Activated naive CD8-positive, alpha-beta T cell treated with anti-CD3 and anti-CD28 coated beads, Interleukin-2, amount 10 ng/mL, durations not matched to agents 7 days and 5 days (primary cell): ENCODE measurements around the gene BTBD18. TPM values are rescaled to one million over a fixed set of nuclear protein-coding genes. Genes with fewer than 3 reads are reported as not detected.
A peak's percentile ranks its signal among the peaks of the same experiment; 100 is the strongest.

Source experiments
- ATAC-seq: fragments of 150-1000 bp; cut with Tn5 transposase; one replicate; pipeline ENCODE4 v1.10.0; 2021; ENCODE audit warnings: low read depth, moderate library complexity
- POLR2A ChIA-PET: fragments of 350-600 bp; sonication (Branson Sonifier 250); formaldehyde crosslinking; loops from one replicate; lab custom pipeline; 2021; ENCODE audit warnings: antibody characterized with exemption; lab: Charles Lee
- DNase-seq: peaks from one replicate; pipeline ENCODE4 v3.0.0; 2021
- H3K27ac Mint-ChIP-seq: one replicate; pipeline ENCODE4 v1.8.0; 2022; ENCODE audit warnings: mild to moderate bottlenecking, mixed read lengths
- H3K27me3 Mint-ChIP-seq: one replicate; pipeline ENCODE4 v1.8.0; 2022; ENCODE audit warnings: mild to moderate bottlenecking, moderate library complexity, mixed read lengths
- H3K36me3 Mint-ChIP-seq: one replicate; pipeline ENCODE4 v1.8.0; 2021; ENCODE audit warnings: mild to moderate bottlenecking, mixed read lengths
- H3K4me1 Mint-ChIP-seq: one replicate; pipeline ENCODE4 v1.8.0; 2021; ENCODE audit warnings: mixed read lengths
- H3K4me3 Mint-ChIP-seq: one replicate; pipeline ENCODE4 v1.8.0; 2022; ENCODE audit warnings: mild to moderate bottlenecking, moderate library complexity, mixed read lengths
- H3K9me3 Mint-ChIP-seq: one replicate; pipeline ENCODE4 v1.8.0; 2021; ENCODE audit warnings: mixed read lengths
- total RNA-seq, 2 experiments: library from RNA; stranded (reverse); gene quantifications; one replicate each; pipeline ENCODE4 v1.2.3, GENCODE V29; 2021

Gene BTBD18
- total RNA-seq, 2 experiments from 2014 or later = not detected

GRCh38 chr11:57770793-57771192 lies 19.2 kb upstream of the BTBD18 start:
- Mint-ChIP-seq H3K9me3 (peaks cover 6% of the 10 kb centered on the region), H3K27ac (no peak overlapping the region), H3K4me3 (no peak overlapping the region), H3K4me1 (peaks cover 28% of the 10 kb centered on the region), H3K27me3 (no peaks in the 10 kb centered on the region), H3K36me3 (peaks cover 19% of the 10 kb centered on the region)
- no peak for DNase-seq
- POLR2A ChIA-PET = no interaction called here
- no peak for ATAC-seq

GRCh38 chr11:57764972-57765371 lies 13.4 kb upstream of the BTBD18 start:
- Mint-ChIP-seq H3K4me1 (peaks cover 31% of the 10 kb centered on the region), H3K9me3 (peaks cover 3% of the 10 kb centered on the region), H3K27me3 (no peaks in the 10 kb centered on the region), H3K27ac (no peak overlapping the region), H3K36me3 (peaks cover 18% of the 10 kb centered on the region), H3K4me3 (no peak overlapping the region)
- ATAC-seq (no peak), DNase-seq (no peak)
- POLR2A ChIA-PET = no interaction called here

GRCh38 chr11:57764566-57764965 lies 12.9 kb upstream of the BTBD18 start:
- POLR2A ChIA-PET = no interaction called here
- peaks cover 29% of the 10 kb centered on the region for H3K4me1 Mint-ChIP-seq
- peaks cover 15% of the 10 kb centered on the region for H3K36me3 Mint-ChIP-seq
- H3K27ac Mint-ChIP-seq = no peak overlapping the region
- peaks cover 3% of the 10 kb centered on the region for H3K9me3 Mint-ChIP-seq
- ATAC-seq (no peak), DNase-seq (no peak)
- H3K4me3 Mint-ChIP-seq = no peak overlapping the region
- no peaks in the 10 kb centered on the region for H3K27me3 Mint-ChIP-seq

GRCh38 chr11:57764021-57764420 lies 12.4 kb upstream of the BTBD18 start:
- no peak overlapping the region for H3K27ac Mint-ChIP-seq
- DNase-seq (no peak), ATAC-seq (no peak)
- no peak overlapping the region for H3K4me3 Mint-ChIP-seq
- H3K27me3 Mint-ChIP-seq = no peaks in the 10 kb centered on the region
- peaks cover 26% of the 10 kb centered on the region for H3K4me1 Mint-ChIP-seq
- peaks cover 3% of the 10 kb centered on the region for H3K9me3 Mint-ChIP-seq
- POLR2A ChIA-PET = no interaction called here
- peaks cover 12% of the 10 kb centered on the region for H3K36me3 Mint-ChIP-seq

- H3K4me1 Mint-ChIP-seq = peaks cover 29% of the 10 kb centered on the region
- no peak overlapping the region for H3K27ac Mint-ChIP-seq
- POLR2A ChIA-PET = interaction anchor here (1.4 kb wide), 1 partner anchor 19 kb away, joined by 4 read pairs; no protein-coding TSS in a partner anchor
- peaks cover 3% of the 10 kb centered on the region for H3K9me3 Mint-ChIP-seq
- H3K27me3 Mint-ChIP-seq = no peaks in the 10 kb centered on the region
- ATAC-seq (no peak), DNase-seq (no peak)
- peak overlapping the region; percentile 14 for H3K4me3 Mint-ChIP-seq
- H3K36me3 Mint-ChIP-seq = peaks cover 12% of the 10 kb centered on the region
Observed at GRCh38 chr11:57763568-57763967, 11.9 kb upstream of the BTBD18 start.

GRCh38 chr11:57762235-57762861 lies 10.7 kb upstream of the BTBD18 start:
- Mint-ChIP-seq H3K27me3 (no peaks in the 10 kb centered on the region), H3K36me3 (peaks cover 11% of the 10 kb centered on the region), H3K9me3 (peaks cover 3% of the 10 kb centered on the region), H3K27ac (peak overlapping the region; percentile 13), H3K4me3 (peak overlapping the region; percentile 39), H3K4me1 (peaks cover 28% of the 10 kb centered on the region)
- ATAC-seq = no peak
- no peak for DNase-seq
- POLR2A ChIA-PET = interaction anchor here (1.4 kb wide), 1 partner anchor 18 kb away, joined by 4 read pairs; no protein-coding TSS in a partner anchor

GRCh38 chr11:57761301-57762234 lies 9.9 kb upstream of the BTBD18 start, which contains the start of gene CTNND1:
Gene CTNND1, plus strand, starts transcription at chr11:57761802. Its CDS starts 29,677 bp downstream, at chr11:57791479.
- Mint-ChIP-seq H3K36me3 (peaks cover 8% of the 10 kb centered on the region), H3K4me1 (peaks cover 28% of the 10 kb centered on the region)

GRCh38 chr11:57758174-57758573 lies 6.6 kb upstream of the BTBD18 start:
- Mint-ChIP-seq H3K9me3 (no peaks in the 10 kb centered on the region), H3K36me3 (peaks cover 3% of the 10 kb centered on the region), H3K4me1 (peaks cover 19% of the 10 kb centered on the region), H3K27me3 (no peaks in the 10 kb centered on the region), H3K4me3 (no peak overlapping the region), H3K27ac (no peak overlapping the region)
- DNase-seq = no peak
- no peak for ATAC-seq
- POLR2A ChIA-PET = no interaction called here

More at GRCh38 chr11:57761301-57762234, 9.9 kb upstream of the BTBD18 start, which contains the start of gene CTNND1:
- H3K27ac Mint-ChIP-seq = peak within 1 kb of the TSS; percentile 14
- no peaks in the 10 kb centered on the region for H3K27me3 Mint-ChIP-seq
- POLR2A ChIA-PET = no interaction called here
- no peaks in the 10 kb centered on the region for H3K9me3 Mint-ChIP-seq
- no peak for DNase-seq
- peak within 1 kb of the TSS; percentile 39 for H3K4me3 Mint-ChIP-seq
- ATAC-seq = no peak

GRCh38 chr11:57752954-57753353 lies 1.3 kb upstream of the BTBD18 start:
- Mint-ChIP-seq H3K4me3 (no peak overlapping the region), H3K4me1 (peaks cover 5% of the 10 kb centered on the region), H3K36me3 (peaks cover 3% of the 10 kb centered on the region), H3K27ac (no peak overlapping the region), H3K27me3 (no peaks in the 10 kb centered on the region), H3K9me3 (no peaks in the 10 kb centered on the region)
- POLR2A ChIA-PET = interaction anchor here (2.0 kb wide), 1 partner anchor 48 kb away, joined by 10 read pairs; no protein-coding TSS in a partner anchor
- ATAC-seq (no peak), DNase-seq (no peak)

GRCh38 chr11:57751176-57751575 lies 443 bp downstream of the BTBD18 start:
- H3K4me3 Mint-ChIP-seq = no peak overlapping the region
- H3K27ac Mint-ChIP-seq = peak overlapping the region; percentile 65
- POLR2A ChIA-PET = interaction anchor here (1.8 to 2.0 kb wide), 2 partner anchors 9 to 50 kb away, joined by 10 to 13 read pairs; partner anchors contain the start of gene SELENOH
- H3K36me3 Mint-ChIP-seq = peaks cover 8% of the 10 kb centered on the region
- H3K9me3 Mint-ChIP-seq = no peaks in the 10 kb centered on the region
- H3K27me3 Mint-ChIP-seq = no peaks in the 10 kb centered on the region
- DNase-seq = no peak
- H3K4me1 Mint-ChIP-seq = peaks cover 10% of the 10 kb centered on the region
- ATAC-seq = no peak

GRCh38 chr11:57746920-57747319 lies 4.7 kb downstream of the BTBD18 start:
- no peak for ATAC-seq
- Mint-ChIP-seq H3K27me3 (no peaks in the 10 kb centered on the region), H3K4me3 (no peak overlapping the region), H3K27ac (peak overlapping the region; percentile 22), H3K9me3 (no peaks in the 10 kb centered on the region), H3K4me1 (peaks cover 30% of the 10 kb centered on the region), H3K36me3 (peaks cover 32% of the 10 kb centered on the region)
- POLR2A ChIA-PET = interaction anchor here (0.7 to 1.2 kb wide), 2 partner anchors 11 to 12 kb away, joined by 3 to 6 read pairs; no protein-coding TSS in a partner anchor
- DNase-seq = no peak

GRCh38 chr11:57745206-57745605 lies 6.4 kb downstream of the BTBD18 start:
- Mint-ChIP-seq H3K36me3 (peaks cover 34% of the 10 kb centered on the region), H3K4me1 (peaks cover 34% of the 10 kb centered on the region), H3K4me3 (no peak overlapping the region), H3K9me3 (no peaks in the 10 kb centered on the region), H3K27ac (peak overlapping the region; percentile 75), H3K27me3 (no peaks in the 10 kb centered on the region)
- DNase-seq (no peak), ATAC-seq (no peak)
- POLR2A ChIA-PET = interaction anchor here (0.7 to 1.1 kb wide), 2 partner anchors 13 to 178 kb away, joined by 3 read pairs; no protein-coding TSS in a partner anchor

- H3K4me3 Mint-ChIP-seq = peak overlapping the region; percentile 21
- ATAC-seq (no peak), DNase-seq (no peak)
- peaks cover 37% of the 10 kb centered on the region for H3K4me1 Mint-ChIP-seq
- H3K27ac Mint-ChIP-seq = peak overlapping the region; percentile 44
- H3K36me3 Mint-ChIP-seq = peaks cover 36% of the 10 kb centered on the region
- H3K9me3 Mint-ChIP-seq = no peaks in the 10 kb centered on the region
- POLR2A ChIA-PET = interaction anchor here (0.6 to 0.8 kb wide), 3 partner anchors 19 to 177 kb away, joined by 3 to 4 read pairs (median 4); no protein-coding TSS in a partner anchor
- no peaks in the 10 kb centered on the region for H3K27me3 Mint-ChIP-seq
Observed at GRCh38 chr11:57744357-57744756, 7.3 kb downstream of the BTBD18 start.
